Tongue (tissue), 2 donors: ENCODE results near the gene ELK3. TPM values are rescaled to one million over a fixed set of nuclear protein-coding genes. Genes with fewer than 3 reads are reported as not detected.
A peak's percentile ranks its signal among the peaks of the same experiment; 100 is the strongest.

ENCODE experiments used
- DNase-seq: peaks from one replicate; pipeline ENCODE4 v3.0.0-alpha.2; 2015
- total RNA-seq: library from RNA; depleted of rRNA; stranded (reverse); fragments of >200 nt; gene quantifications from one replicate; pipeline ENCODE4 v1.2.3, GENCODE V29; 2014

The ELK3 gene
- total RNA-seq, 1 donor from 2014 or later, result 34.3 TPM

DNA sequence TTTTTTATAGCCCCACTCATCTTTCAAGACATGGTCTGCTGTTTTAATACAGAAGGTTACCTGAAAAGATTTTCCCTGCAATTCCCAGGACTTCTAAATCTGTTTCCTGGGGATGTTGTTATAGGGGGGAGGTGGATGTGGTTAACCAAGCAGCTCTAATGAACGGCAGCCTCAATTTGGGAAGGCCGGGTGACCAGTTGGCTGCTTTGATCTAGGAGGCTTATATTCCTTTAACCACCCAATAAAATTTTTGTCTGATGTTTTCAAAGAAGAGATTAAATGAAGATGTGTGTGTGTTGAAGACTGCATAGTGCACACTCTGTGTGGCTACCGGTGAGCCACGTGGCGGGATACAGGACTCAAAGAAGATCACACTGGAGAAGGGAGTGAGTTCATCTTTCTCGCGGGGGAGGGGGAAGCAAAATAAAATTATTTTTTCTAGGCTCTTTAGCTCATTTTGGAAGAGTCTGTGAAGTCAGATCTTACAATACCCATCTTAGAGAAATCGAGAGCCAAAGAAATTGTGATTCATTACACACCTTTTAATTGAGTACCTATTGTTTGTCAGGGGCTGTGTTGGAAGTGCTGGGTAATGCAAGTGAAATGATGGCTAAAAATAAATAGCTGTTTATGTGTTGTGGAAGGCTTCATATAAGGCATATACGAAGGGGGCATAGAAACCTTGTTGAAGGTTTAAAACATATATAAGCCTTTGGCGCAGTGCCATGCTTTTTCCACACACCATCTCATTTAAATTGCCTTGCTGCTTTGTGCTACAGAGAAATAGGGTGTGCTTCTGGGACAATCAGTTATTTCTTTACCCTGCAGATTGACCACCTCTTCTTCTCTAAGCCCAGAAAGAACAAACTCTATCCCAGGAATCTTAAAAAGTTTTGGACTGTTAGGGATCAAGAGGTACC lies 18.5 kb downstream of the ELK3 start:
- DNase-seq, result no peak

- no peak for DNase-seq
Measured at GRCh38 chr12:96213869-96214268, 19.7 kb downstream of the ELK3 start.

DNA sequence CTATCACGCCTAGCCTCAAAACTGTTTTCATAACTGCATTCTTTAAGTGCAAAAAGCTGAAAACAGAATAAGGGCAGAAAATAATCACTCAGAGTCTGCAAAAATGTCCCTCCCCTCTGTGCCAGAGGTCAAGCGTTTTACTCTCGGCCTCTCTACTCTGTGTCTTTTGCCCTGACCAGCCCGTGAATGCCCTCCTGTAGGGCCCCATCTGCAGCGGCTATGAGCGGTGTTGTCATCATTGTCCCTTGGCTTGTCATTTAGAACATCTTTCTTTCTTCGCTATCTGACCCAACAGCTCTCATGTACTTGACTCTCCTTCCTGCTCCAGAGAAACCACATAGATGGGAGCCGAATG lies 21.7 kb downstream of the ELK3 start:
- no peak for DNase-seq

DNA sequence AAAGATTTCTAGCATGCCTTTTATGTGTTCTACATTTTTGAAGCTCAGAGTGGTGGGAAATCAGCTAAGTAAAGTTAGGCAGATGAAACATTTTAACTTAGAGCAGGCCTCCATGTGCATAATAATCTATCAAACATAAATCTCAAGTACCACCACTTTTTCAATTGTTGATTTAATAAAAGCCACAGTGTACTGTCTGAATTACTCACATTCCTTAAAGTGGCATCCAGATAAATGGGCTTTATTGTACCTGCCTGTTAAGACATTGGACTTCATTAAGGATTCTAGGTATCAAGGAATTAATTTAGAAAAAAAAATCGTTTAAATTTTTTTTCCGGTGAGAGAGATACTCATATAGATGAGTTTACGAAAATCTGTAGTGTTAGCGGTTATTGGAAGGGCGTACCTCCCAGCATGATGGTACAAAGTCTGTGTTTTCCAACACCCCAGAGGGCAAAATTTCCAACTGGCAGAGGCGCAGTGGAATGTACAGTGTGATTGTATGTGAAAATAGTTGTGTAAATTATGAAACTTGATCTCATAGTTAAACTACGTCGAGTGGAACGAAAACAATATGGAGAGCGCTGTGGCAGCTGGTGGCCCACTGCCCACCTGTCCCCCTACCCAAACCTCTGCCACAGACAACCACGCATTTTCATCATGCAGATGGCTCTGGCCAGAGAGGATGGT lies 25.0 kb downstream of the ELK3 start:
- DNase-seq, result peak; percentile 44

- DNase-seq, result peak; percentile 83
Measured at GRCh38 chr12:96219700-96220206, 25.6 kb downstream of the ELK3 start.

DNA sequence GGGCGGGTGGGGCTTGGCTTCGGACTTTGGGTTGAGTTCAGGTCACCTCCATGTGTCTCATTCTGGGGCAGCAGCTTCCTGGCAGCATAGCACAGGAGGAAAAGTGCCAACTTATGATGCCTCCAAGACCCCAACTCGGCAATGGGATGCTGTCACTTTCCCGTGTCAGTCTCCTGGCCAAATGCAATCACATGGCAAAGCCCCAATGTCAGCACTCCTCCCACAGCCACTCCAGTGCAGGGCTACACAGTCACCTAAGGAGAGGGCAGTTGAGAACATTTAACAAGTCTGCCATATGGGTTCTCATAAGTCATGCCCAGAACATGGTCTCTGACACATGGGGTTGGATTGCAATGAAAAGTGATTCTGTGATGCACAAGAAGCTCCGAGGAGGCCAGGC lies 26.7 kb downstream of the ELK3 start:
- DNase-seq, result peak; percentile 69

DNA sequence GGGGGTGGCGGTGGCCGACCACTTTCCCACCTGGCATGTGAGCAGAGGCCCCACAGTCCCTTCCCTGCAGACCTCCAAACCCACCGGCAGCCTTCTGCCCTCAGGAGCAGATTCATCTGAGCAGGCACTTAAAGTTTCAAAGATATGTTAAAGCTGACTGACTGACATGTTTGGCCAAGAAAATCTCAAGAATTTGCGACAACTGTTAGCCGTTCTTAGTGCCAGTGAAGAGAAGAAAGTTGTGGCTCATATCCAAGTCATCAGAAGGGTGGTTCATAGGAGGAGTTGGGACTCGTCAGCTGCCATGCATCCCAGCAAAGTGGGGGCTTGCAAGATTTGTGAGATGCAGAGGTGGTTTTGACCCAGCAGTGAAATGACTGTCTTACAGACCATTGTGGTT lies 27.2 kb downstream of the ELK3 start:
- DNase-seq, result peak; percentile 79

GRCh38 chr12:96223411-96224218 lies 29.4 kb downstream of the ELK3 start:
- DNase-seq, result no peak

- DNase-seq, result no peak
Measured at GRCh38 chr12:96224219-96224615, 30.0 kb downstream of the ELK3 start.

DNA sequence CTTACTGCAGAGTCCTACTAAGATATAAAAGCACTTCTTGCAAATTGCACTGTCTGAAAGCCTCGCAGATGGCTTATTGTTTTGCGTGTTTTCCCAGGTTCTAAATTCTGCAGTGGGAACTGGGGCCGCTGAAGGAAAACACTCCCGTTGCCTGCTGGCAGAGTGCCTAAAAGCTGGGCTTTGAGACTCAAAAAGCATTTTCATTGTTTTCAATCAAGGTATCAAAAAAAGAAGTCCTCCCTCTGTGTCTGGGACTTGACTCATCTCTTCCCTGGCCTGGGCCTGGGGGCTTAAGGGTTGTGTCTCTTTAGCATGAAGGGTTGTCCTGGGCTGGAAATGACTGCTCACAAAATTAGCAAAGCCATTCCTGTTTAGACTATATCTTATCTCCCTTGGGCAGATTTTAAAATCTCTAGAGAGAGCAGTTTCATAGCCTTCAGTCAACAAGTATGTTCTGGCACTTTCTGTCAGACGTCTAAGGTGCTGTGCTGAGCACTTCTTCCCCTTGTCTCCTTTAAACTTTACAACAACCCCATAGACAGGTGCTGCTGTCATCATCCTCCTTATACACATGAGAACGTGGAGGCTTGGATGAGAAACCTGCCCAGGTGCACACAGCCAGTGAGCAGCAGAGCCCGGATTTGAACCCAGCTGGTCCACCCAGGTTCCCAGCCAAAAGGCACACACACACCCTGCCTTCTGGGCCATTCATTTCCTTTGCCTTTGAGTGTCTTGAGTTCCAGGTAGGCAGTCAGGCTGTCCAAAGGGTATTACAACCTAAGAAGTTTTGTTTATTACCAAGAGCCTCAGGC lies 31.1 kb downstream of the ELK3 start:
- peak; percentile 85 for DNase-seq

DNA sequence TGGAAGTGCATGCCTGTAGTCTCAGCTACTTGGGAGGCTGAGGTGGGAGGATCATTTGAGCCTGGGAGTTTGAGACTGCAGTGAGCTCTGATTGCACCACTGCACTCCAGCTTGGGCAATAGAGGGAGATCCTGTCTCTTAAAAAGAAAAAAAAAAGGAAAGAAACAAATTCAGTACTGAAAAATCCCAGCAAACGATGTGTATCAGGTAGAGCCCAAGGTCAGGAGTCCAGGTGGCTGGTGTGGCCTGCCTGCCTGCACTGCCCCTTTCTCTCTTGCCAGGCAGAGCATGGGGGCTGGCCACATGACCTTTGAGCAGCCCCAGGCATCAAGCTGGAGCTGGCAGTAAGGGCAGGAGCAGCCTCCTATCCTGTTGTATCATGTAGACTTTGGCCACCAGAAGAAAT lies 31.8 kb downstream of the ELK3 start:
- DNase-seq, result no peak

DNA sequence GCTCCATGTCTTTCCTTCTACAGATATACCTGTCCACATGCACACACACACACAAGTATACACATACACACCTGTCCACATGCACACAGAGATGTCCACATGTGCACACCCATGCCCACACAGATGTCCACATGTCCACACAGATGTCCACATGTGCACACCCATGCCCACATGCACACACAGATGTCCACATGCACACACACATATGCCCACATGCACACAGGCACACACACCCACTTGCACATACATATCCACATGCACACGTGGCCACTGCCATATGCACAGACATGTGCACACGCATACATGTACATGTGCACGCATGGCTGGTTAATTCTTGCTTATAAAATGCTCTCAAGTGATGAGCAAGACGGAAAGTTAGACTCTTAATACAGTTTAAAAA lies 32.2 kb downstream of the ELK3 start:
- DNase-seq, result no peak

- DNase-seq, result no peak
Measured at GRCh38 chr12:96226801-96227348, 32.7 kb downstream of the ELK3 start.

- DNase-seq, result no peak
Measured at GRCh38 chr12:96227365-96228106, 33.4 kb downstream of the ELK3 start.

DNA sequence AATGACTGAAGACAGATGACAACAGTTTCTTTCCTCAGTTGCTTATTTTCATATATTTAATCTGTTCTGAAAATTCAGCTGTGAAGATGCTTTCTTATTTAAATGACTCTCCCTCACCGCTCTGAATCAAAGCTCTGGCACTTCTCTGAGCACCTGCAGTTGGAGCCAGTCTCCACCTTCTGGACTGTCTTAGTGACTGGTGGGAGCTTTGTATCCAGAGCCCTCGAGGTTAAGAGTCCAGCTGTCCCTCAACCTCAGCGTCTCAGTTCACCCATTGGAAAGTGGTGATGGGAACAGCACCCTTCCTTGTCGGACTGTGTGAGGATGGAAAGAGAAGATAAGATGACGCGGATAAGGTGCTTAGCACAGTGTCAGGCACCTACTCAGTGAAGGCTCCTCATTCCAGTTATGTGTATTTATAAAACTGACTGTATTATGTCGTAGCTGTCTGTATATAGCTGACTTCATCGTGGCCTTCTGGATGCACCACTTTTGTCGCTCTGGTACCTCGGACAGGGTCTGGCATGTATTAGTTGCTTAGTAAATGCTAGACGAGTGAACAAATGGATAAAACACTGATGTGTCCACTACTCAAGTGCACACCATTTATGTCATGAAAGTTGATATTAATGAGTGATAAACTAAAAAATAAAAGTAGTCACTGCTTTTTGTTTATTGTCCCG lies 34.5 kb downstream of the ELK3 start:
- no peak for DNase-seq

GRCh38 chr12:96230646-96231045 lies 36.5 kb downstream of the ELK3 start:
- DNase-seq, result no peak

GRCh38 chr12:96233168-96233567 lies 39.0 kb downstream of the ELK3 start:
- DNase-seq, result peak; percentile 65

DNA sequence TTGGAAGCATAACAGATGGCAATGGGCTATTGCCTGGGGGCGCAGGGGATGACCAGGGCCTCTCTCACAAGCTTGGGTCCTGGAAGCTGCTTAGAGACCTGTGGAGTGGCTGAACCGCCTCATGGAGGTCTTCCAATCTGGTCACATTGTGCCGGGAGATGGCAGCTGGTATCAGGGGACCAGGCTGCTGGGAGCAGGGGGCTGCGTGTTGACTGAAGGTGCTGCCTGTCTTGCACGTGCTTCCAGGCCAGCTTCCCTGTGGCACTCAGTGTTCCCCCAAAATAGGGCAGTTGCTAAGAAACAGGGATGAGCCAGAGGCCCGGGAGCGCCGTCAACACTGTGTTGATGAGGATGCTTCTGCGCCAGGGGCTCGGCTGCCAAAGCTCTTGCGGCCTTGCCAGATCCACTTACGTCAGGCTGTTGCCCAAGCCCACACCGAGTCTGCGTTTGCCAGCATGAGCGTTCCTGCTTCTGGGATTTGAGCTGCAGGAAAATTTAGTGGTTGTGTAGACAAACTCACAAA lies 39.8 kb downstream of the ELK3 start:
- DNase-seq, result peak; percentile 97

DNA sequence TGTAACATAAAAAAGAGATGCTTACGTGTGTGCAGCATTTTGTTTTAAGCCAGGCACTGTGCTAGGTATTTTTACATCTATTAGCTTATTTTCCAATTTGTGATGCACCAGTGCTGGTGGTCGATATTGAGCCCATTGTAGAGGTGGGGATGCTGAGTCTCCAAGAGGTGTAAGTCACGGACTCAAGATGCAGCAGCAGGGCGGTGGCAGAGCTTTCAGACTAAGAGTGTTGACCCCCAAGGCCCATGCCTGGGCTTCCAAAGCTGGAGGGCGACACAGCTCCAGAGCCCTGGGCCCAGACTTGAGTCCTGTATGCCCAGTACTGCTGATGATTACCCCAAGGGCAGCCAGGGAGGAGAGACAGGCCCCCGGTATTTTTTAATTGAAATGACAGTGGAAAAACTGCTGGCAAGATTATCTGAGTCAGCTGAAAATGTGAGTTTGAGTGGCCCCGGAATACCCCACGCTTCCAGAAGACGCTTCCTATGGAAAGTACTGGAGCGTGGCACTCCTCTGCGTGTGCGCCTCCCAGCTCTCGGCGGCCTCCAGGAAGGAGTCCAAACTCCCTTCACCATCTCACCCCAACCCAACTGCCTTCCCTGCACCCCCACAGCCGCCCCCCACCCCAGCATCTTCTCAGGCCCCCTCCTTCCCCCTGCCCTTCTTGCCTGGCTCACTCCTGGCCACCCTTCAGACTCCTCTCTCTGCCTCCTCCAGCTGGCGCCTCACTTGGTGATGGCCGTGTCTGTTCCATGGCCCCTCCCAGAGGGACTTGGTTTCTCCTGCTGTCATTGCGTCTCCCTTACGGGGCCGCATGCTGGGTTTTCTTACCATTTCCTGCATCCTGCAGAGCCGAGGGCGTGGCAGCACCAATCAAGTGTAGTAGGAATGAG lies 40.7 kb downstream of the ELK3 start:
- no peak for DNase-seq
